Renal cortical epithelial cell (primary cell): Measurements from ENCODE around the gene SCRN3. TPM values are rescaled to one million over a fixed set of nuclear protein-coding genes. Genes with fewer than 3 reads are reported as not detected.

ENCODE experiments used
- total RNA-seq: library from RNA; depleted of rRNA; stranded (reverse); fragments of >200 nt; gene quantifications from 2 replicates; pipeline ENCODE4 v1.2.3, GENCODE V29; 2014

SCRN3 gene
- total RNA-seq, 1 donor from 2014 or later = 42.4 TPM

Other genes with a start within 250 kb of the SCRN3 start
- gene OLA1, start 147.2 kb upstream of the SCRN3 start, total RNA-seq = 148 and 183 TPM in 2 replicates
- gene SP9, start 60.8 kb upstream of the SCRN3 start, total RNA-seq = not detected in 2 replicates
- 3.3 and 7.0 TPM in 2 replicates for gene GPR155, start 91.3 kb downstream of the SCRN3 start, total RNA-seq
- gene WIPF1, start 202.1 kb downstream of the SCRN3 start, total RNA-seq = 3.0 and 8.6 TPM in 2 replicates